LNCaP clone FGC (cell line): ENCODE data around the gene NUP37.
"Not testable (repeated sequence)": the region's sequence is repeated elsewhere in the genome, so short reads cannot be mapped to it uniquely, and the experiment has no call there.

Source experiments
- DNase-seq: peaks from one replicate; pipeline ENCODE4 v3.0.0-alpha.2; 2011; ENCODE audit warnings: low read depth
- H3K4me3 ChIP-seq: 2 replicates; pipeline ENCODE4 v1.5.1; 2011; ENCODE audit warnings: mild to moderate bottlenecking, low read depth, low read length, control low read depth
- CTCF ChIP-seq: IDR thresholded peaks from 2 replicates; pipeline ENCODE4 v1.5.1; 2012; ENCODE audit warnings: mild to moderate bottlenecking; ENCODE audit not compliant: control insufficient read depth, insufficient read depth; ENCODE audit errors: extremely low read depth

The NUP37 gene

GRCh38 chr12:102119674-102120563 is at the start of gene NUP37, which contains the start of gene PARPBP:
Gene NUP37 (minus strand): TSS chr12:102120114. CDS start chr12:102118518, 1,596 bp downstream.
Gene PARPBP (plus strand): TSS chr12:102120183. CDS start chr12:102123889, 3,706 bp downstream.
- 0 out of 2 replicates have a peak, but pooled peaks have one; percentile 11 for TF ChIP-seq CTCF
- peak within 1 kb of the TSS; percentile 82 for H3K4me3 ChIP-seq
- peak; percentile 67 for DNase-seq

- H3K4me3 ChIP-seq: no peak overlapping the region
- no peak for TF ChIP-seq CTCF
- DNase-seq: no peak
Measured at GRCh38 chr12:102167821-102168604, 48.1 kb upstream of the NUP37 start.

GRCh38 chr12:102163383-102163782 is 43.5 kb upstream of the NUP37 start:
- no peak for DNase-seq
- H3K4me3 ChIP-seq: no peak overlapping the region
- TF ChIP-seq CTCF: no peak

GRCh38 chr12:102155206-102155605 is 35.3 kb upstream of the NUP37 start:
- not testable (repeated sequence) for H3K4me3 ChIP-seq, DNase-seq

- DNase-seq, H3K4me3 ChIP-seq: not testable (repeated sequence)
Measured at GRCh38 chr12:102147062-102147587, 27.2 kb upstream of the NUP37 start.

GRCh38 chr12:102144221-102144620 is 24.3 kb upstream of the NUP37 start:
- TF ChIP-seq CTCF: no peak
- DNase-seq: no peak
- H3K4me3 ChIP-seq: no peak overlapping the region

- not testable (repeated sequence) for H3K4me3 ChIP-seq, DNase-seq
Measured at GRCh38 chr12:102142866-102143373, 23.0 kb upstream of the NUP37 start.

- not testable (repeated sequence) for H3K4me3 ChIP-seq, DNase-seq
Measured at GRCh38 chr12:102137619-102138018, 17.7 kb upstream of the NUP37 start.

GRCh38 chr12:102131442-102131841 is 11.5 kb upstream of the NUP37 start:
- not testable (repeated sequence) for H3K4me3 ChIP-seq

GRCh38 chr12:102130720-102131119 is 10.8 kb upstream of the NUP37 start:
- not testable (repeated sequence) for DNase-seq, H3K4me3 ChIP-seq

More at GRCh38 chr12:102131442-102131841, 11.5 kb upstream of the NUP37 start:
- not testable (repeated sequence) for DNase-seq

- H3K4me3 ChIP-seq: peak overlapping the region; percentile 82
- not testable (repeated sequence) for DNase-seq
Measured at GRCh38 chr12:102121328-102121727, 1.4 kb upstream of the NUP37 start.
